GM19099 (cell line): ENCODE measurements around the gene EFL1.

ENCODE experiments used
- POLR2A ChIP-seq: IDR thresholded peaks from 3 replicates; pipeline ENCODE4 v1.6.1; 2011; ENCODE audit warnings: low read depth; ENCODE audit not compliant: insufficient read length; ENCODE audit errors: extremely low read depth

EFL1 gene

DNA sequence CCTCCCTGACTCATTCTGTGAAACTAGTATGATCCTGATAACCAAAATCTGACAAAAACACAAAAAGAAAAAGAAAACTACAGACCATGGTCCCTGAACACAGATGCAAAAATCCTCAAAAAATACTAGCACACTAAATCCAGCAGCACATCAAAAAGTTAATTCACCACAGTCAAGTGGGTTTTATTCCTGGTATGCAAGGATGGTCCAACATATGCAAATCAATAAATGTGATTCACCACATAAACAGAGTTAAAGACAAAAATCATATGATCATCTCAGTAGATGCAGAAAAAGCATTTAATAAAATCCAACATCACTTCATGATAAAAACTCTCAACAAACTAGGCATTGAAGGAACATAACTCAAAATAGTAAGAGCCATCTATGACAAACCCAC, 12.9 kb upstream of the EFL1 start:
- TF ChIP-seq POLR2A: no peak

GRCh38 chr15:82272154-82272553, 9.6 kb upstream of the EFL1 start:
- no peak for TF ChIP-seq POLR2A

DNA sequence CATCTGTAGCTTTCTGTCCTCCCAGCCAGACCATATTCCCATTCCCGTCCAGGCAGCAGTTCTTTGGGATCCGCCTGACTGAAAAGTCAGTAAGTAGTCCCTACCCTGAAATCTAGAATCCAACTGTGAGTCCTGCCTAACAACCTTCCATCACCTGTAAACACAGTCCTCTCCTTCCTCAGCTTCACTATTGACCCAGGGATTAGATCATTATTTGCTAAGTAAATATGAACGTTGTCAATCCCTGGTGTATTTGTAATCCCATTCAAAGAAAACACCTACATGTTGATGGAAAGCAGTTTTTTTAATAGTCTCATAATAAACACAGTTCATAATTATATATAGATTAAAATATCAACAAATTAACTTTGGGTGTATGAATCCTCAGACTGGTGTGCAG, 816 bp upstream of the EFL1 start:
- no peak for TF ChIP-seq POLR2A

DNA sequence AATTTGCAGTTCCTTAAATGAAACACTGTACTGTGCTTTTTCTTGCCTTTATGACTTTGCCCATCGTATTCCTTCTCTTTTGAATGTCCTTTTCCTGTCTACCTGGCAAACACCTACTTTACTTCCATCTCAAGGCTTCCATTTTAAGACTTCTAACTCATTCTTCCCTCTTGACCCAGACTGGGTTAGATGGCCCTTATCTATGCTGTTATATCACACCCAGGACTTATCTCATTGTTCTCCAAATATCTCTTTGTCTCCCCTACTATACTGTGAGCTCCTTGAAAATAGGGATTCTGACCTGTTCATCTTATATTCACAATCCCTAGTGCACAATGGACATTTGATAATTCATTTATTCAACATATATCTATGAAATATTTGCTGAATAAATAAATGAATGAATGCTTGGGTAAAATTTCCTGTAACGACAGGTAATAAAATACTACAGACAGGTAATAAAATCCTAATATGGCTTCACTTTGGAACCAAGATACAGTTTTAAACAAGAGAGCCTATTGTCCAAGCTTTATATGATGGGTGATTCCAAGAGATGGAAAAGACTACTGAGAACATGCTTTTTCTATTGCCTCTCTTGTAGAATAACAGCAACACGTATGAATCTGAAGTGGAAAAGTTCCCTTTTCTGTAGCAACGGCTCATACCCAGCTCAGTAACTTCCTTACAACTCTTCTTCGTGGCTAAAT, 22.7 kb downstream of the EFL1 start:
- TF ChIP-seq POLR2A: no peak

- no peak for TF ChIP-seq POLR2A
Observed at GRCh38 chr15:82231842-82232241, 30.7 kb downstream of the EFL1 start.

DNA sequence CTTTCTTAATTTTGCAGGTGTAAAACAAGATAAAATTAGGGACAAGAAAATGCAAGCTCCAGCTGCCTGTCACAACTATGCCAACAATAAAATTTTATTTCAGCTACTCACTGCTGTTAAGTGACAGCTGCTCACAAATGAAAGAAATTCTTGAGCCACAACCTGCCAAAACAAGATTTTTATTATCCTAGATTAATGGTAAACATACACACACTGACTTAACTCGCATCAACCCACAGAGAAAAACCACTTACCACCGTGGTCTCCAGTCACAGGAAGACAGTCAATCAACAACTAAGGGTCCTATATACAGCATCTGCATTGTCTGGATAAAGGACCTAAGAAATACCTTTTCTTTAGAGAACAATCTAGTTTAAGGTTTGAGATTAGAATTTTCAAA, 31.3 kb downstream of the EFL1 start:
- no peak for TF ChIP-seq POLR2A

GRCh38 chr15:82228750-82229149, 33.8 kb downstream of the EFL1 start:
- TF ChIP-seq POLR2A: no peak

DNA sequence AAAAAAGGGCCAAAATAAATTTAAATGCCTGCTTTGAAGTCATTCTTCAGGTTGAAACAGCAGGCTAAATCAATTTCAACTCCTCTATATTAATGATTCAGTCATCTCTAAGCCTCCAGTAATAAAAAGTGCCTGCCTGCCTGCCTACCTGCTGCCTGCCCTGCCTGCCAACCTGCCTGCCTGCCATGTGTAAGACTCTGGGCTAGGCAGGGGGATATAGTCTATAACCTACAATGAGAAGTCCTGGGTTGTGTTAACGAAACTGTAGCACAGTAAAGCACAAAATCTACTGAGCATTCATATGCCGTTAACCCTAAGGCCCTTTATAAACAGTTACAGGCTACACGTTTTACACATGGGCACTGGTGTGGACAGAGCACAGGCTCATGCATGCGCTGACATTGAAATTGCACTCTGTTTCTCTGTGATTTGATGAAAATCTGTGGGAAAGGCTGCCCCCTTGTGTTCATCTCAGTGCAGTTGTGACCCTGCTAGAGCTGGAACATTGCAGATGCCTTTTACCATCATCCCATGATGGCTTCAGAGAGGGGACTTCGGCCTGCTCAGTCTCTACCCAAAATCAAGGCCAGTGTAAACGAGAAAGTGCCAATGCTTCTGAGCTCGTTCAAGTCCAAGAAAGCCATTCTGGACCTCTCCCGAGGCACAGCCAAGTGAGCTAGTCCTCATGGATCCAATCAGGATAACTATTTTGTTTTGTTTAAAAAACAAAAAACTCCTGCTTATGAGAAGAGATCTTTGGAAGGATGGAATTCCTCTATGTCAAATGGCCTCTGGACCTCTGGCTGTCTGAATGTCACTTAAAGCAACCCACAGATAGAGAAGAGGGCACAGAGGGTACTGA, 64.6 kb downstream of the EFL1 start:
- TF ChIP-seq POLR2A: no peak

DNA sequence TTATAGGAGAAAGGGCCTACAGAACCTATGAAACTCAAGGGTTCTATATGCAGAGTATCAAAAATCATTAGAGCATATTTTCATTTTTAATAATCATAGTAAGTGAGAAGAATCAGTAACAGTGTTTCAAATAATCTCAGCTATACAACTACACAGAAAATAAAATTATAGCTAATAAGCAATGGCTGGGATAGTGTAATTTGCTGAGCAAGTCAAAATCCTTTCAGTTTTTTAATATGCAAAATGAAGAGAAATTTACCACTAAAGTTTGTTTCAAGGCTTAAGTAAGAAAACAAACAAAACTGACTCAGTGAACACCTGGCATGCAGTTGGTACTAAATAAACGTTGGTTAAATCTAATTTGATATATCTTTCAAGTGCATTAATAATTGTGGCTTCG, 66.2 kb downstream of the EFL1 start:
- TF ChIP-seq POLR2A: no peak

DNA sequence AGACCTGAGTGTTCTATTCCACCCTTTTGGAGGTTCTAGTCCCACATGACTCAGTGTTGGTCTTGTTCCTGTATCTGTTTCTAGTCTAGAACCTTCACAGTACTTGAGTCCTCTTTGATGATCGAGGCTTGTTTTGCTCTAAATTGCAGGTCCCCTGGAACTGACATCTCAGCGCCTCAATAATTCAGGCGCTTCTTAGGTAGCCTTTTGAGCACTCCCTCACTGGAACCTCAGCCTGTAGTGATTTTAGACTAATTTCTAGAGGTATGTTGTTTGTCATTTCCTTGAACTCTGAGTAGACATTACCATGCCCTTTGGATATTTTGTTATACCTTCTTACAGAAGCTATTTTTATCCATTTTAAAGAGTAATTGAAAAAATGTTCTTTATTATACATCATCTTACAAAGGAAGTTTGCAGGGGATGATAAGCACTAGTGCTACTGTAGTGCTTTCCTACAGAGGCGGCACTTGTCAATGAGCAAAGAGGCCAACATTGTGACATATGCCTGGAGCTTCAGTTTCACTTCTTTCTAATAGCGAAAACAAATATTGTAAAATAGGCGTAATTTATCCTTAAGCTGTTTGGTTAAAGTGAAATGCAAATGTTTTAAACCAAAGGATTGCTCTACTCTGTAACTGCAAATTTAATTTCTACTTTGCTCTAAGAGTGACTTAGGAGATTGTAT, 75.7 kb downstream of the EFL1 start:
- no peak for TF ChIP-seq POLR2A

DNA sequence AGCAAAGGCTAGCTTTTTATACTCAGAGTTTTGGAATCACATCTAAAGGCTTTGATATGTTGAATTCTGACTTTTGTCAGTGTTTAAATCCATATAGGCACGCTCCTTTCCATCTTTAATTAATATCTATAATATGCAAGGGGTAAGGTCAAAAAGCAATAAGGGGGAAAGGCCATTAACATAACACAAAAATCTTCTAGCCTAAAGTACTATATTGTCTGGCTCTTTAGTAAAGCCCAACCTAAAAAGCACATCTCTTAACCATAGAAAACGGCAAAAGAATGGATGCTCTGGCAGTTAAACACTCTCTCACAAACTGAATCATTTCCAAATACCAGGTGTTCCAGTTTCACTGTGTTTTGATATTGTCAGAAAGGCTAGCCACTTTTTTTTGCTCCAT, 76.4 kb downstream of the EFL1 start:
- no peak for TF ChIP-seq POLR2A

DNA sequence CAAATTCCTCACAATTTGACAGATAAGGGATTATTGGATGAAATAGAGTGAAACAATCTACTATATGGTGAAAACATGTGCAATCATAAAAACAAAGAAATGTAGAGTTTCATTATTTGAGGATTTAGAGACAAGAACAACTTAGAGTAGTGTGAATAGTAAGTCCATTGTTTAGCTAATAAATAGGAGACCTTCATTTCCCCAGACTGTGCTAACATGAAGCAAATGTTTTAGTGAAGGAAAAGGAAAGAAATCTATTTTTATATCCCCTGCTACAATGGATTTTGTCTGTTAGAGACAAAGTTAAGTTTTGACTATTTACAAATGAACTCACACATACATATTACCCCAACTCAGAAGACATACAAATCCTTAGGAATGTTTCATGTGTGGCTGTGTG, 77.8 kb downstream of the EFL1 start:
- TF ChIP-seq POLR2A: no peak

DNA sequence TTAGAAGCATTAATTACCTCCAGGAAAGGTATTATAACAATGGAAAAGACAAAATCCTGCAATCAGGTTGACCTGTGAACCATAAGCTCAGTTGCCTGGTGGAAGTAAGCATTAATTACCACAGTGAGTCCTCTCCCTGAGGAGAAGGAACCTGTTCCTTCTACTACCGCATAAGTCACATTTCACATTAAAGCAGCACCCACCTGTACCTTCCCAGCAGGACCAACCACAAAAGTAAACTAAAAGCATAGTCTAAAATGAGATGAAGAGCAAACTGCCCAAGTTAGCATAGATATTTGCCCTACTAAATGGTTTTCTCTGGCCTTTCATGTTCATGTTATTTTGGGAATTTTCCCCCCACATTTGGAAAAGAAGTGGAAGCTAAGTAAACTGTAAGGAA, 78.2 kb downstream of the EFL1 start:
- TF ChIP-seq POLR2A: no peak

GRCh38 chr15:82183121-82184031, 79.2 kb downstream of the EFL1 start:
- no peak for TF ChIP-seq POLR2A

DNA sequence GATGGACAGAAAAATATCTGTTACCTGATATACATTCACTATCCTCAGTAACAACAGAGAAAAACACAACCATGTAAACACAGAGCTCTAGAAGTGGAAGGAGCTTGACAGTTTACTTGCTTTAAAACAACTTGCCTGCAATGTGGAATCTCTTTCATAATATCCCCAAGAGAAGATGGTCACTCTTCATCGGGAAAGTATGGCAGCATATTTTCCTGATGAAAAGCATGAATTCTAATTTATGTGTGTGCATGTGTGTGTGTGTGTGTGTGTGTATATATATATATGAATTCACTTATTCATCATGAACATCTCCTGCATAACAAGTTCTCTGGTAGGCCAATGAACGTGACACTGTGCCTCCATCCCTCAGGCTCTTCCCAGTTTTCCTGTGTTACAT, 81.2 kb downstream of the EFL1 start:
- TF ChIP-seq POLR2A: no peak
